Iris pigment epithelial cell (primary cell): ENCODE data around the gene TBC1D5.
A peak's percentile ranks its signal among the peaks of the same experiment; 100 is the strongest.
"Not testable (repeated sequence)": the region's sequence is repeated elsewhere in the genome, so short reads cannot be mapped to it uniquely, and the experiment has no call there.

Source experiments
- DNase-seq: peaks from one replicate; pipeline ENCODE4 v3.0.0-alpha.2; 2011; ENCODE audit warnings: low read depth

Gene TBC1D5, protein sequence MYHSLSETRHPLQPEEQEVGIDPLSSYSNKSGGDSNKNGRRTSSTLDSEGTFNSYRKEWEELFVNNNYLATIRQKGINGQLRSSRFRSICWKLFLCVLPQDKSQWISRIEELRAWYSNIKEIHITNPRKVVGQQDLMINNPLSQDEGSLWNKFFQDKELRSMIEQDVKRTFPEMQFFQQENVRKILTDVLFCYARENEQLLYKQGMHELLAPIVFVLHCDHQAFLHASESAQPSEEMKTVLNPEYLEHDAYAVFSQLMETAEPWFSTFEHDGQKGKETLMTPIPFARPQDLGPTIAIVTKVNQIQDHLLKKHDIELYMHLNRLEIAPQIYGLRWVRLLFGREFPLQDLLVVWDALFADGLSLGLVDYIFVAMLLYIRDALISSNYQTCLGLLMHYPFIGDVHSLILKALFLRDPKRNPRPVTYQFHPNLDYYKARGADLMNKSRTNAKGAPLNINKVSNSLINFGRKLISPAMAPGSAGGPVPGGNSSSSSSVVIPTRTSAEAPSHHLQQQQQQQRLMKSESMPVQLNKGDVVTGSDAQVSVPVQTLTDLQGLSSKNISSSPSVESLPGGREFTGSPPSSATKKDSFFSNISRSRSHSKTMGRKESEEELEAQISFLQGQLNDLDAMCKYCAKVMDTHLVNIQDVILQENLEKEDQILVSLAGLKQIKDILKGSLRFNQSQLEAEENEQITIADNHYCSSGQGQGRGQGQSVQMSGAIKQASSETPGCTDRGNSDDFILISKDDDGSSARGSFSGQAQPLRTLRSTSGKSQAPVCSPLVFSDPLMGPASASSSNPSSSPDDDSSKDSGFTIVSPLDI

DNA sequence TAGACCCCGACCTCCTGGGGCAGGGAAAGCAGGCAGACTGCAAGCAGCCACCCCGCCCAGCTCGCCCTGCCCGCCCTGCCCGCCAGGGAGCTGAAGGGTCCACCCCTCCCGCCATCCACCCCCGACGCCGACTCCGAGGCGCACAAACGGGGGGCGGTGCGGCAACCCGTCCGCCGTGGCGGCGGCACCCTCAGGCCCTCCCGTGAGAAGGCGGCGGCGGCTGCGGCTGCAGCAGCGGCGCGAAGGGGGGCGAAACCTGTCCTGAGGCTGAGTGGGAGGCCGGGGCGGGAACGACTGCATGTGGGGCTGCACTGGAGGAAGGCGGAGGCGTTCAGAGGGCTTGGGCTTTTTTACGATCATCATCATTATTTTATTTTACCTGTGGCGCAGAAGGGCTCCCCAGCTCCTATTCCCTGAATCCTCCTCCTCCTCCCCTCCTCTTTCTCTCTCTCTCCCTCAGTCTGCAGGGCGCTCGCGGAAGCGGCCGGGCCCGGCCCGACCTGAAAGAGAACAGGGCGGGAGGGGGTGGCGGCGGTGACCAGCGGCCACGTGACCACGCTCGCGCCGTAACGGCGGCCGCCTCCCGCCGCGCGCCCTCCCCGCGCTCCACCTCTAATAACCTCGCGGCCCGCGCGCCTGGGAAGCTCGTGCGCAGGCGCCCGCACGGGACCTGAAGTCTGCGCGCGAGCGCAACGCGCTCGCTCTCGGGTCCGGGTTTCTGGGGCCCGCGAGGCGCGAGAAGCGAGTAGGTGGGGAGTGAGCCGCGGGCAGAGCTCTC lies at the start of gene TBC1D5:
Gene TBC1D5 (minus strand): TSS at position 530 of the 778 bp plus-strand sequence. CDS start 234,061 bp downstream, outside the sequence.
- peak; percentile 98 for DNase-seq

DNA sequence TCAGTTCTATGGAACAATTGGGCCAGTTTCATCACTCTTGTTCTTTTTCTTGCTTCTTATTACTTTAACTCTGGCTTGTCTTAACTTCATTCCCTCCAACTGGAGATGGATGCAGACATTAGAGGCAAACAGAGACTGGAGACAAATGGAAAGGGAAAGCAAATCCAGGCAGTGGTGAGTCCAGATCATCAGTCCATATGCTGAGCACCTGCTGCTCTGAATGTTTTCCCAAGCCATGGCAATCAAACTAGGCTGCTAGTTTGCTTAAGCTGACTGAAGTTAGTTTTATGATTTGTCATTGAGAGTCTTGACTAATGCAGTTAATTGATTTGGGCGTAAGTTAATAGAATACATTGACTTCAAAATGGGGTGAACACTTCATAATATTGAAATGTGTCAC lies 41.0 kb upstream of the TBC1D5 start:
- no peak for DNase-seq

DNA sequence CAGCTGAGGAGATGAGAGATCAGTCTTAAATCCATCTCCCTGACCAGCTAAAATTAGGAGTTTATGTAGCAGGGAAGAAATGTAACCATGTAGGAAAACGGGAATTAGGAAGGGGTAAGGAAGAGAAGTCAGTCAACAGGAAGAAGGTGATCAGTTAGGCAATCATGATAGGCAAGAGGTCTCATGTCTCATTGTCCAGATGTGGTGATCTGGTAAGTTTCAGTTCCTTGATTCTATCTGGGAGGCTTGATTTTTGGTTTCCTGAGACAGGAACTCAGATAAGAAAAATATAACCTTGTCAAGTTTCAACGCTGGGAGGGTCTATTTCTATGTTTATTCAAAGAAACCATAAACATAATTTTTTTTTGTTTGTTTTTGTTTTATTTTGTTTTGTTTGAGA lies 40.3 kb upstream of the TBC1D5 start:
- DNase-seq = no peak

DNA sequence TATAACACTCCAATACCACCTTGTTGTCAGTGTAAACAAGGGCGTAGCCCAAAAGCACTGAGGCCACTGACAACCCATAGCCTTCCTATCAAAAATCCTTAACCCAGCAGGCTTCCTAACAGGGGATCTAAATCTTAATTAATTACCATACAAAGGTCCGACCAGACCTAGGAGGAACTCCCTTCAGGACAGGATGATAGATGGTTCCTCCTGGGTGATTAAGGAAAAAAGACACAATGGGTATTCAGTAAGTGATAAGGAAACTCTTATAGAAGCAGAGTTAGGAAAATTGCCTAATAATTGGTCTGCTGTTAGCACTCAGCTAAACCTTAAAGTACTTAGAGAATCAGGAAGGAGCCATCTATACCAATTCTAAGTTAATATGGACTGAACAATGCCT lies 37.9 kb upstream of the TBC1D5 start:
- DNase-seq = not testable (repeated sequence)

DNA sequence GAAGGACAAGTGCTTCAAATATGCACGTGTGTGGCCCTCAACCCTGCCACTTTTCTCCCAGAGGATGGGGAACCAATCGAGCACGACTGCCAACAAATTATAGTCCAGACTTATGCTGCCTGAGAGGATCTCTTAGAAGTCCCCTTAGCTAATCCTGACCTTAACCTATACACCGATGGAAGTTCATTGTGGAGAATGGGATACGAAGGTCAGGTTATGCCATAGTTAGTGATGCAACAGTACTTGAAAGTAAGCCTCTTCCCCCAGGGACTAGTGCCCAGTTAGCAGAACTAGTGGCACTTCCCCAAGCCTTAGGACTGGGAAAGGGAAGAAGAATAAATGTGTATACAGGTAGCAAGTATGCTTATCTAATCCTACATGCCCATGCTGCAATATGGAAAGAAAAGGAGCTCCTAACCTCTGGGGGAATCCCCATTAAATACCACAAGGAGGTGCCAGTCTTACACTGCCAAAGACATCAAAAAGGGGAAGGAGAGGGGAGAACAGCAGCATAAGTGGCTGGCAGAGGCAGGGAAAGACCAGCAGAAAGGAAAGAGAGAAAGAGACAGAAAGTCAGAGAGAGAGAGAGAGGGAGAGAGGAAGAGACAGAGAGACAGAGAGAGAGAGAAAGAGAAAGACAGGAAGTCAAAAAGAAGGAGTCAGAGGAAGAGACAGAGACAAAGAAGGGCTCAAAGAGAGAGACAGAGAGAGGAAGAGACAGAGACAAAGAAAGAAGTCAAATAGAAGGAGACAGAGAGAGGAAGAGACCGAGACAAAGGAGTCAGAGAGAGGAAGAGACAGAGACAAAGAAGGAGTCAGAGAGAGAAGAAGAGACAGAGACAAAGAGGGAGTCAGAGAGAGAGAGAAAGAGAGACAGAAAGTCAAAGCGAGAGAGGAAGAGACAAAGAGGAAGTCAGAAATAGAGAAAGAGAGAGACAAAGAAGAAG lies 37.1 kb upstream of the TBC1D5 start:
- not testable (repeated sequence) for DNase-seq

DNA sequence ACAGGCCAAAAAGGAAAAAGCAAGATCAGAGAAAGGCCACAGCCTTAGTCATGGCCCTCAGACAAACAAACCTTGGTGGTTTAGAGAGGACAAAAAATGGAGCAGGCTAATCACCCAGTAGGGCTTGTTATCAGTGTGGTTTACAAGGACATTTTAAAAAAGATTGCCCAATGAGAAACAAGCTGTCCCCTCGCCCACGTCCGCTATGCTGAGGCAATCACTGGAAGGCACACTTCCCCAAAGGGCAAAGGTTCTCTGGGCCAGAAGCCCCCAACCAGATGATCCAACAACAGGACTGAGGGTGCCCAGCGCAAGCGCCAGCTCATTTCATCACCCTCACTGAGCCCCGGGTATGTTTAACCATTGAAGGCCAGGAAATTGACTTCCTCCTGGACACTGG lies 34.9 kb upstream of the TBC1D5 start:
- DNase-seq = not testable (repeated sequence)

DNA sequence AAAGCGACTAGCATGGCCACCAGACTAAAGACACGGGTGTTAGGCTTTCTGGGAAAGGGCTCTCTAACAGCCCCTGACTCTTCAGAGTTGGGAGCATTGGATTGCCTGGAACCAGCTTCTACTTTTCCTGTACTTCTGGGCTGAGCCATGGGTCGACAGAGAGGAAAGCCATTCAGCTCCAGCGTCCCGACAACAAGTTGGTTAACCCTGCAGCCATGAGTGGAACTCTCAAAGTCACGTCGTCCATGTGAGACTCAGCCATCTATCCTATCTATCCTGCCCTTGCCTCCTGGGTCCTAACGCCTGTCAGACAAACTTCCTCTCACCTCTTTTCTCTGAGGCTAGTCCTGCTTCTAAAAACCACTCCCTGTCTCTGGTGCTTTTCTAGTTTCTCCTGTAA lies 32.6 kb upstream of the TBC1D5 start:
- DNase-seq = no peak

DNA sequence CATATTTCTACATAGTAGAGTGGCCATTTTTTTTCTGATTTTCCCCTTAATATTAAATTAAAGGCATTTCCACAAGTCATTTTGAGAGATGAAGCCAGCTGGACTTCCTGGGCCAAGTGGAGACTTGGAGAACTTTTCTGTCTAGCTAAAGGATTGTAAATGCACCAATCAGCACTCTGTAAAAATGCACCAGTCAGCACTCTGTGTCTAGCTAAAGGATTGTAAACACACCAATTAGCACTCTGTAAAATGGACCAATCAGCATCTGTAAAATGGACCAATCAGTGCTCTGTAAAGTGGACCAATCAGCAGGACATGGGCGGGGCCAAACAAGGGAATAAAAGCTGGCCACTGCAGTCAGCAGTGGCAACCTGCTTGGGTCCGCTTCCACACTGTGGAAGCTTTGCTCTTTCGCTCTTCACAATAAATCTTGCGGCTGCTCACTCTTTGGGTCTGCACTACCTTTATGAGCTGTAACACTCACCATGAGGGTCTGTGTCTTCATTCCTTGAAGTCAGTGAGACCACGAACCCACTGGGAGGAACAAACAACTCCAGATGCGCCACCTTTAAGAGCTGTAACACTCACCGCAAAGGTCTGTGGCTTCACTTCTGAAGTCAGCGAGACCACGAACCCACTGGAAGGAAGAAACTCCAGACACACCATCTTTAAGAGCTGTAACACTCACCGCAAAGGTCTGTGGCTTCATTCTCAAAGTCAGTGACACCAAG lies 31.9 kb upstream of the TBC1D5 start:
- not testable (repeated sequence) for DNase-seq

DNA sequence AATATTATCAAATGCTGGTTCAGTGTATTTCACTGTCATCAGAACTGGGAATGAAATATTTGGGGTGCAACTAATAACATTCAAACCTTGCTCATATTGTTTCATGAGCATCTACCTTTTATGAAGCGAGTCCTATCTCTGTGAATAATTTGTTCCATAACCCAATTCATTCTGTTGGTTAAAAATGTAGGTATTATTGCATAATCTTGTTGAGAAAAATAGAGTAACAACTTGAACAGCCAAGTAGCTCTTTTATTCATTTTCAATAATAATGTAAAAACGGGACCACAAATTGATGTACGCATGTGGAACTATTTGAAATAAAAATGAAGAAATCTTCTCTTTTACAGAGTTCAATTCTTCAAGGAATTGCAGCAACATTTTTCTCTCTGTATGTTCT lies 30.1 kb upstream of the TBC1D5 start:
- no peak for DNase-seq

DNA sequence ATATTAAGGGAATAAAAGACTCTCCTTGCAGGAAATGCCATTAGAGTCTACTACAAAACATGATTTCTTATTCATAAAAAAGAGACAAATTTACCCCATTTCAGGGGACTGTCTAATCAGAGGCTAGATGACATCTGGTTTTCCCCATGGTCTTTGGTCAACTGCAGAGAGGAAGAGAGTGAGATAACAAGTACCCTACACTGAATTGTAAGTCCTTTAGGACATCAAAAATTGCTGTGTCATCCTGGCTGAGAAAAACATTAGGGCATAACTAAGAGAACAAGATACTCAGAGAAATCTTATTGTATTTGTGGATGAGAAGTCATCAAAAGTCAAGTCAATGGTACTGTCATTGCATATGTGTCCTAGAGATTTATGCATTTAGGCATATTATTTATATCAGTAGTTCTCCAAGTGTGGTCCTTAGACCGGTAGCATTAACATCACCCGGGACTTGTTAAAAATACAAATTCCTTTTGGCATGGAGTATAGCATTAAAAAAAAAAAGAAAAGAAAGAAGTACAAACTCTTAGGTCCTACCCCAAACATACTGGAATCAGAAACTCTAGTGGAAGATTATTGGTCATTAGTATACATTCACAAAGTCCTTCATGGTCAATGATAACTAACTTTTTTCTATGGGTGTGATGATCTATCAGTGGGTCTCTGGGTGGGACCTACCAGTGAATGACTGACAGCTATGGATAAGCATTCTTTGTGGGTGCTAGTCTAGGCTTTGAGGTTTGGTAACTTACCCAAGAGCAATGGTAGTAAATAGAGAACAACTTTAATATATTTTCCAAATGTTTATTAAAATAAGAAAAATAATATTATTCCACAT lies 29.0 kb upstream of the TBC1D5 start:
- peak; percentile 20 for DNase-seq

DNA sequence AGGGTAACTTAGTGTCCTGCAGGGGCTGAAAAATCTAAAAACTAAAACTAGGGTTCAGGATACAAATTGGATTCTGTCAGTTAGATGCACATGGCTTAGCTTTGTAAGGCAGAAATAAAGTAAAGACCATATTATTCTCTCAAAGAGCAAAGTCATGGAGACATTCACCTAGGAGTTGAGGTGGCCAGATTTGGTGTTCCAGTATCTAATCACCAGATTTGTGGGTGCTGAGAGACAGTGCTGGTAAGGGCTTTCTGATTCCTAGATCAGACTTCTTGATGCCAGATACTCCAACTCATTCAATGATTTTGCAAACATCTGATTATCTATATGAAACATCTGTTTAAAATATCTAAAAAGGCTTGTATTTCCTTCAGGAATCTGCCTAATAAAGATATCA lies 28.3 kb upstream of the TBC1D5 start:
- DNase-seq = no peak

DNA sequence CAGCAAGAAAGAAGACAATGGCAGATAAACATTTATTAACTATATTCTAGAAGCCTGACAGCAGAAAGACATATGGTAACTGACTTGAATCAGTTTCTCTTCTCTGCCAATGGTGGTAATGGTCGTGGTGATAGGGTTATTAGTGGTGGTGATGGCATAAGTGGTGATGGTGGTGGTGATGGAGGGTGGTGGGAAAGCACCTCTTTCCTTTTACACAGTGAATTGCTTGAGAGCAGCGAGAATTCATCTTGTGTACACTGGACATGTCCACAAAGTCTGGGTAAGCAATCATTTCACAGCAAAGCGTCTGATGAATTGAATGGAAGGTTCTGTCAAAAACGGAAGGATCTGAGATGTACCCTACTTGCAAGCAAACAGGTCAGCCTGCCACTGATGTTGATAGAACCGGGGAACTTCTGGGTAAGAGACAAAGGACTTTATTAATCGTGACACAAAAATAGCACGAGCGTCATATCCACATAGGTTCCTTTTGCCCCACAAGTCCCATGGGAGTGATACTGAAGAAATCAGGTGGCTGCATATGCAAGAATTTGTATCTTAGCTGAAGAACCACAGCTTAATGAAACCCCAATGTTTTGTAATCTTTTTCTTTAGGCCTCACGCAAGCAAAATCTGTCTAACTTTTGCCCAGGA lies 23.5 kb upstream of the TBC1D5 start:
- DNase-seq = no peak

DNA sequence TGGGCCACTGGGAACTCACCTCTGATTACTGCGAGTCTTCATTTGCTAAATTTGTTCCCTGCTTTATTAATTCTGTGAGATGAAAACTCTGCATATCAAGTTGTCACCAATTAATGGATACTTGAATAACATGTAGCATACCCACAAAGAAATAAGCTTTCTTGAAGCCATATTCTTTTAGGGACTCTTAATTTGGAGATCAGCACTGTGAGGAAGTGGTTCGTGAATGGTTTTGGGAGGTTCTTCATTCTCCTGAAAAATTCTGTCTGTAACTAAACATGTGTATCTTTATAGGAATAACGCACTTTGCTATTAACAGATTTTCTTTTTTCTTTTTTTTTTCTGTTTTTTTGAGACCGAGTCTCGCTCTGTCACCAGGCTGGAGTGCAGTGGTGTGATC lies 19.1 kb upstream of the TBC1D5 start:
- no peak for DNase-seq

DNA sequence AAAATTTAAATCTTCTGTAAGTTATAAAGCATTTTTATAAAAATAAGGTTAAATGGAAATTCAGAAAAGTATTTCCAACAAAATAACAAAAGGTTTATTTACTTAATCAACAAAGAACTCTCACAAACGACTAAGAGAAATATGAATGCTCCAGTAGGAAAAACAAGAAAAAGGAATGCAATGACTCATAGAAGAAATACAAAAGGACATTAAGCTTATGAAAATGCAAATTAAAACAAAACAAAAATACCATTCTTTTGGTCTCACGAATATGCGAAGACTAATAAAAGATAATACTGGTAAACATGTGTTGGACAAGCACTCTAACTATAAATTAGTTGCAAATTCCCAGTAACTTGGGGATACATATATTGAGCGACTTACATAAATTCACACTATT lies 17.5 kb upstream of the TBC1D5 start:
- no peak for DNase-seq

DNA sequence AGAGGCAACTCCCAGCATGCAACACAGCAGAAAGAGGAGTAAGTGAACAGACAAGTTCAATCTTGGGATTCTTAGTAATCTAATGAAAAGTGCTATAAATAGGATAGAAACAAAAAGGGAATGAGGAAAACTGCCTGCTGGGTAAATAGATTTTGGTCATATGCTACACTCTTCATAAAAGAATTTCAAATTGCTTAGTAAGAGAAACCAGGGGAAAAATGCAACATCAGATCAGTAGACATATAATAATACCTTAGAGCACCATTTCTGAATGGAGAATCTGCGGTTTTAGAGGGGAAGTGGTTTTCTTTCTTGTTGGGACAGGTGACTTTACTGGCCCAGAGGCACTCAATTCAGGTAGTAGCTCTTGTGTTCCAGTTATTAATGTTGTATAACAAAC lies 13.4 kb upstream of the TBC1D5 start:
- no peak for DNase-seq

DNA sequence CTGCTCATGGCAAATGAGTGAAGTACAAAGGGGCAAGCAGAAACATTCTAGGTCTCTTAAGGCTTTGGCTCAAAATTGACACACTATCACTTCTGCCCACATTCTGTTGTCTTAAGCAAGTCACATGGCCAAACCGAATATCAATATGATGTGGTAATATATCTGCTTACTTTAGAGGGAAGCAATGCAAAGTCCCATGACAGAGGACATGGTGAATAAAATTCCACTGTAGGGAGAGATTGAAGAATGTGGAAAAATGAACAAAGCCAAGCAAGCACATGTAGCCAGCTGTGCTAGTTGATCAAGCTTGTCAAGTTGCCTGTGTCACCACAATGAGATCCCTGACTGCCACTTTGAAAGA lies 11.2 kb upstream of the TBC1D5 start:
- no peak for DNase-seq

DNA sequence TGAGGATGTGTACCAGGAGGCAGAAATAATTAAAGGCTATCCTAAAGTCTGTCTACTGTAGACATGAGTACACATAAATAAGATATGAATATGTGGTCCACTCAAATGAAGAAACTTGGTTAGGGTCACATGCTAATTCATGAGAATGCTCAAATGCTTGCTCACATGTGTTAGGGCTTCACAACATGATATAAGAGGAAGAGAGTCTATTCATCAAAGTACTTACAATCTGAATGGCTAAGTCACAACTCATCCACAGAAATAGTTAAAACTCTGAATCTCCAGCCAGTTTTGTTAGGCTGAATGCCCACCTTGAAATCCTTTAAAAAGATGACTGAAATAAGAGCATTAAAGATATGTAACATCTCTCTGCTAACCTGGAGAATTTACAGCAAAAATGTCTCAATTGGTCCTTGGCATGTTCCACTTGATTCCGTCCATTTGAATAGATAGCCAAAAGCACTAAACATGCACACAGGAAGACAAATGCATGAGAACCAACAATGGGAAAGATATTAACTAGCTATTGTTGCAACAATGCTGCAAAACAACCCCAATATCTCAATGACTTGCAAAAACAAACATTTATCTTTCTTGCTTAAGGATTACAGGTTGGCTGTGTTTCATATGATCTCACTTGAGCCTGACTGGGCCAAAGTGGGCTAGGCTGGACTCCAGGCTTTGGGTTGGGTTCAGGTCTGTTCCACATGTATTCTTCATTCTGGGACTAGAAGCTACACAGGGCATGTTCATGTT lies 10.6 kb upstream of the TBC1D5 start:
- no peak for DNase-seq

DNA sequence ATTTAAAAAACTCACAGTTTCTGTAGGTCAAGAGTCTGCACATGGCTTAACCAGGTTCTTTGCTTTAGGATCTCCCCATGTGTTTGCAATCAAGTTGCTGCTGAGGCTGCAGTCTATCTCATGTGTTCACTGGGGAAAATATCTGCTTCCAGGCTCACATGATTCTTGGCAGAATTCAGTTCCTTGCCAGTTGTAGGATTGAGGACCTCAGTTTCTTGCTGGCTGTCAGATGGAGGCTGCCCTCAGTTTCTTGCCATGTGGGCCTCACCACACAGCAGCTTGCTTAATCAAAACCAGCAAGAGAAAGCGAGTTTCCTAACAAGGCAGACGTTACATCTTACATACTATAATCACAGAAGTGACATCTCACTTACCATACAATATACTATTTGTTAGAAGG lies 10.0 kb upstream of the TBC1D5 start:
- no peak for DNase-seq
